MM.1S (cell line): ENCODE results near the gene SELENOF.

Source experiments
- EZH2 ChIP-seq: fragments of 300-600 bp; sonication (generic); optimal IDR thresholded peaks from 2 replicates; pipeline ENCODE3; 2017; ENCODE audit warnings: low read depth, mild to moderate bottlenecking, antibody characterized with exemption, low read length, mixed read lengths
- EZH2phosphoT487 ChIP-seq: fragments of 300-600 bp; sonication (generic); IDR thresholded peaks from 2 replicates; pipeline ENCODE4 v1.6.1; 2018; ENCODE audit warnings: antibody characterized with exemption, low read length
- TF ChIP-seq, protein P1 (sequence below): fragments of 300-600 bp; sonication (generic); IDR thresholded peaks from 2 replicates; pipeline ENCODE4 v1.5.1; 2016; ENCODE audit warnings: antibody characterized with exemption, low read length, mixed read lengths

DNA sequence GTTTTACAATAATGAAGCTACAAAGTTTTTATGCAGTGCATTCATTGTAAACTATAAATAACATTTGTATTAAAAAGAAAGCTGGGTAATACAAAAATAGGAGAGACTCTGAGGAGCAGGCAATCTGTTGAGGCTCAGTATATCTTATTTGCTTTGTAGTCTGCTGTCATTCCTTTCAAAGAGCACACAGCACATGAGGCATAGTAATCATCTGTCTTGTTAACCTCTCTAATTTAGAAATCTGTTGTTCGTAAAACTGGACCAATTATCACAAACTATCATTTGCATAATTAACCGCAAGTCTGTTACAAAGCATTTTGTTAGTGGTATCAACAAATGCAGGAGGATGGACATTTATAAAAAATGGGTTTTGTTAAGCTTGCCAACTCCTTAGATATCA is 51.0 kb downstream of the SELENOF start:
- TF ChIP-seq, protein P1, sequence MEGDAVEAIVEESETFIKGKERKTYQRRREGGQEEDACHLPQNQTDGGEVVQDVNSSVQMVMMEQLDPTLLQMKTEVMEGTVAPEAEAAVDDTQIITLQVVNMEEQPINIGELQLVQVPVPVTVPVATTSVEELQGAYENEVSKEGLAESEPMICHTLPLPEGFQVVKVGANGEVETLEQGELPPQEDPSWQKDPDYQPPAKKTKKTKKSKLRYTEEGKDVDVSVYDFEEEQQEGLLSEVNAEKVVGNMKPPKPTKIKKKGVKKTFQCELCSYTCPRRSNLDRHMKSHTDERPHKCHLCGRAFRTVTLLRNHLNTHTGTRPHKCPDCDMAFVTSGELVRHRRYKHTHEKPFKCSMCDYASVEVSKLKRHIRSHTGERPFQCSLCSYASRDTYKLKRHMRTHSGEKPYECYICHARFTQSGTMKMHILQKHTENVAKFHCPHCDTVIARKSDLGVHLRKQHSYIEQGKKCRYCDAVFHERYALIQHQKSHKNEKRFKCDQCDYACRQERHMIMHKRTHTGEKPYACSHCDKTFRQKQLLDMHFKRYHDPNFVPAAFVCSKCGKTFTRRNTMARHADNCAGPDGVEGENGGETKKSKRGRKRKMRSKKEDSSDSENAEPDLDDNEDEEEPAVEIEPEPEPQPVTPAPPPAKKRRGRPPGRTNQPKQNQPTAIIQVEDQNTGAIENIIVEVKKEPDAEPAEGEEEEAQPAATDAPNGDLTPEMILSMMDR = no peak
- TF ChIP-seq EZH2 (no peak), EZH2phosphoT487 (no peak)
